ENCODE results near the gene NID2.

Gene NID2

GRCh38 chr14:51978681-51979085, 90.2 kb downstream of the NID2 start:
- H3K4me1 ChIP-seq (ENCODE audit: low read length) = peaks cover 8% of the 10 kb centered on the region
- no peak overlapping the region for H3K27ac ChIP-seq (ENCODE audit: low read length)
- H3K79me2 ChIP-seq (ENCODE audit: low read length) = no peaks in the 10 kb centered on the region
- H3K4me2 ChIP-seq (ENCODE audit: low read length) = peak overlapping the region; percentile 54; the same call in 1 of the 2 replicates
- no peaks in the 10 kb centered on the region for H3K27me3 ChIP-seq (ENCODE audit: low read depth, low read length)
- no peak overlapping the region for H3K4me3 ChIP-seq (ENCODE audit: low read length)
- H3K9ac ChIP-seq (ENCODE audit: low read length) = no peak overlapping the region
- H4K20me1 ChIP-seq (ENCODE audit: insufficient read depth, low read length) = no peaks in the 10 kb centered on the region
- no peaks in the 10 kb centered on the region for H3K36me3 ChIP-seq (replicated peaks; ENCODE audit: low read depth, low read length)
- no peak overlapping the region for H2AFZ ChIP-seq (ENCODE audit: low read depth, low read length)
- TF ChIP-seq EZH2phosphoT487 (IDR thresholded peaks at IDR 0.05; ENCODE audit: low read depth) = no peak
- no peak for TF ChIP-seq CTCF (IDR thresholded peaks at IDR 0.05; ENCODE audit: low read depth, low read length)
- no peaks in the 10 kb centered on the region for H3K9me3 ChIP-seq (ENCODE audit: insufficient read depth, low read length)

DNA sequence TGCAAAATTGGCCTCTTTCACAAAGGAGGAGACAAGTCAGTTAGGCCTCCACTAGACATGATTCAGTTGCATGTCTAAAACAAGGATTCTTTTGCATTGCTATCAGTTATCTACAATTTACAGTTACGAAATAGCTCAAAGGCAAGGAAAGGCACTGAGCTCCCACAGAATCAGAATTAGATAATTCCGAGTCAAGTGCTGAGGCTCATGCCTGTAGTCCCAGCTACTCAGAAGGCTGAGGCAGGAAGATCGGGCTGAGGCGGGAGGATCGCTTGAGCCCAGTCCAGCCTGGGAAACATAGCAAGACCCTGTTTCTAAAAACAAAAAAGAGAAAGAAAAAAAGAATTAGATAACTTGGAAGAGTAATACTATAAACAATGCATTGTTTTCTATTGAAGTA, 91.8 kb downstream of the NID2 start:
- no peak for TF ChIP-seq EZH2phosphoT487 (IDR thresholded peaks at IDR 0.05; ENCODE audit: low read depth)
- no peak for TF ChIP-seq CTCF (IDR thresholded peaks at IDR 0.05; ENCODE audit: low read depth, low read length)

GRCh38 chr14:51972566-51972965, 96.3 kb downstream of the NID2 start:
- TF ChIP-seq EZH2phosphoT487 (IDR thresholded peaks at IDR 0.05; ENCODE audit: low read depth) = no peak
- no peak for TF ChIP-seq CTCF (IDR thresholded peaks at IDR 0.05; ENCODE audit: low read depth, low read length)
- no peak overlapping the region for H3K4me2 ChIP-seq (ENCODE audit: low read length)
- no peaks in the 10 kb centered on the region for H3K79me2 ChIP-seq (ENCODE audit: low read length)
- H3K4me3 ChIP-seq (ENCODE audit: low read length) = no peak overlapping the region
- no peaks in the 10 kb centered on the region for H3K9me3 ChIP-seq (ENCODE audit: insufficient read depth, low read length)
- H3K36me3 ChIP-seq (replicated peaks; ENCODE audit: low read depth, low read length) = no peaks in the 10 kb centered on the region
- H3K9ac ChIP-seq (ENCODE audit: low read length) = no peak overlapping the region
- H4K20me1 ChIP-seq (ENCODE audit: insufficient read depth, low read length) = no peaks in the 10 kb centered on the region
- no peaks in the 10 kb centered on the region for H3K4me1 ChIP-seq (ENCODE audit: low read length)
- H3K27ac ChIP-seq (ENCODE audit: low read length) = no peak overlapping the region
- H2AFZ ChIP-seq (ENCODE audit: low read depth, low read length) = no peak overlapping the region
- no peaks in the 10 kb centered on the region for H3K27me3 ChIP-seq (ENCODE audit: low read depth, low read length)

More for the DNA sequence above, 91.8 kb downstream of the NID2 start:
- H3K27me3 ChIP-seq (ENCODE audit: low read depth, low read length) = no peaks in the 10 kb centered on the region
- no peak overlapping the region for H3K4me3 ChIP-seq (ENCODE audit: low read length)
- no peaks in the 10 kb centered on the region for H4K20me1 ChIP-seq (ENCODE audit: insufficient read depth, low read length)
- no peaks in the 10 kb centered on the region for H3K36me3 ChIP-seq (replicated peaks; ENCODE audit: low read depth, low read length)
- H3K4me1 ChIP-seq (ENCODE audit: low read length) = peaks cover 8% of the 10 kb centered on the region
- no peak overlapping the region for H3K9ac ChIP-seq (ENCODE audit: low read length)
- H3K79me2 ChIP-seq (ENCODE audit: low read length) = no peaks in the 10 kb centered on the region
- H3K9me3 ChIP-seq (ENCODE audit: insufficient read depth, low read length) = no peaks in the 10 kb centered on the region
- H2AFZ ChIP-seq (ENCODE audit: low read depth, low read length) = no peak overlapping the region
- H3K4me2 ChIP-seq (ENCODE audit: low read length) = no peak overlapping the region
- no peak overlapping the region for H3K27ac ChIP-seq (ENCODE audit: low read length)

GRCh38 chr14:51969852-51970540, 98.9 kb downstream of the NID2 start:
- Histone ChIP-seq H3K9ac (ENCODE audit: low read length) (no peak overlapping the region), H3K4me2 (ENCODE audit: low read length) (no peak overlapping the region), H3K79me2 (ENCODE audit: low read length) (no peaks in the 10 kb centered on the region), H3K9me3 (ENCODE audit: insufficient read depth, low read length) (no peaks in the 10 kb centered on the region), H3K27me3 (ENCODE audit: low read depth, low read length) (no peaks in the 10 kb centered on the region), H4K20me1 (ENCODE audit: insufficient read depth, low read length) (no peaks in the 10 kb centered on the region), H2AFZ (ENCODE audit: low read depth, low read length) (no peak overlapping the region), H3K4me1 (ENCODE audit: low read length) (peaks cover 4% of the 10 kb centered on the region), H3K36me3 (replicated peaks; ENCODE audit: low read depth, low read length) (no peaks in the 10 kb centered on the region), H3K4me3 (ENCODE audit: low read length) (no peak overlapping the region), H3K27ac (ENCODE audit: low read length) (no peak overlapping the region)
- TF ChIP-seq EZH2phosphoT487 (IDR thresholded peaks at IDR 0.05; ENCODE audit: low read depth) (no peak), CTCF (IDR thresholded peaks at IDR 0.05; ENCODE audit: low read depth, low read length) (no peak)
